Right atrium auricular region (tissue), 2 donors: ENCODE measurements around the gene MAGEB10. TPM values are rescaled to one million over a fixed set of nuclear protein-coding genes. Genes with fewer than 3 reads are reported as not detected.

Experiments used
- DNase-seq: peaks from one replicate; pipeline ENCODE4 v3.0.0-alpha.2; 2019; ENCODE audit warnings: low spot score
- H3K27ac ChIP-seq, 2 donors: fragments of 200-600 bp; sonication (generic); 1 replicate in 1 of 2; 2 replicates in 1 of 2; pipeline ENCODE4 v1.5.1; 2016 to 2019
- H3K27me3 ChIP-seq, 2 donors: fragments of 200-600 bp; sonication (generic); one replicate each; pipeline versions ENCODE4 v1.5.1 to v1.6.0; 2017 to 2019
- H3K36me3 ChIP-seq: fragments of 200-600 bp; sonication (generic); one replicate; pipeline ENCODE4 v1.5.1; 2016
- H3K4me1 ChIP-seq, 2 donors: fragments of 200-600 bp; sonication (generic); one replicate each; pipeline versions ENCODE4 v1.5.1 to v1.6.0; 2017 to 2019
- H3K4me3 ChIP-seq, 2 donors: fragments of 200-600 bp; sonication (generic); 1 replicate in 1 of 2; 2 replicates in 1 of 2; pipeline ENCODE4 v1.5.1; 2017 to 2019; ENCODE audit warnings: mild to moderate bottlenecking in 1 of 2, moderate library complexity in 1 of 2
- H3K9me3 ChIP-seq, 2 donors: fragments of 200-600 bp; sonication (generic); one replicate each; pipeline ENCODE4 v1.5.1; 2019
- CTCF ChIP-seq, 2 donors: fragments of 200-600 bp; sonication (generic); IDR thresholded peaks; one replicate each; pipeline ENCODE4 v1.5.1; 2019; ENCODE audit warnings: antibody characterized with exemption in 2 of 2
- total RNA-seq, 2 donors: library from RNA; depleted of rRNA; stranded (reverse); fragments of >200 nt; gene quantifications; one replicate each; pipeline ENCODE4 v1.1.0, GENCODE V29; 2016

The MAGEB10 gene
- total RNA-seq, 2 donors from 2014 or later, result not detected

DNA sequence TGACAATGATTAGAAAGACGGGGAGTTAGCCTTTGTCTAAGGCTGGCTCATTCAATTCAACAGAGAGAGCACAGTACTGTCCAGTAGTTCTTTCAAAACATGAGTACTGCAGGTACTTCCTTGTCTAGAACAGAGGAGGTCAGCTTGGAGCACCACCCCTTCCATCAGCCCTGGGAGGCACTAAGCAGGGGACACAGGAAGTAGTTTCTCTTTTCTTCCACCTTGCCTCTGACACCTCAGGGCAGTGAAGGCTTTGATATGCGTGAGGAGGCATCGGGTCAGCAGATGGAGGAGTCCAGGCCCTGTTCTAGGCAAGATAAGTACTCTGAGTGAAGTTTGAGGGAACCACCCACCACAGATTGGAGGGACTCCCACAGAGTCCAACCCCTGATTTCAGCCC is 33.1 kb downstream of the MAGEB10 start:
- H3K9me3 ChIP-seq, result no peaks in the 10 kb centered on the region
- no peak for TF ChIP-seq CTCF (IDR thresholded peaks at IDR 0.05)
- no peak for DNase-seq
- no peaks in the 10 kb centered on the region for H3K4me1 ChIP-seq
- no peak overlapping the region for H3K4me3 ChIP-seq
- no peaks in the 10 kb centered on the region for H3K36me3 ChIP-seq
- no peaks in the 10 kb centered on the region for H3K27me3 ChIP-seq
- no peak overlapping the region for H3K27ac ChIP-seq

- Histone ChIP-seq H3K27ac (no peak overlapping the region), H3K36me3 (no peaks in the 10 kb centered on the region), H3K4me1 (no peaks in the 10 kb centered on the region), H3K27me3 (no peaks in the 10 kb centered on the region), H3K4me3 (no peak overlapping the region), H3K9me3 (no peaks in the 10 kb centered on the region)
- TF ChIP-seq CTCF (IDR thresholded peaks at IDR 0.05), result no peak
- no peak for DNase-seq
Observed at GRCh38 chrX:27842859-27843258, 35.1 kb downstream of the MAGEB10 start.

GRCh38 chrX:27860337-27860736 is 52.5 kb downstream of the MAGEB10 start:
- no peak overlapping the region for H3K27ac ChIP-seq
- H3K9me3 ChIP-seq, result no peaks in the 10 kb centered on the region
- no peaks in the 10 kb centered on the region for H3K36me3 ChIP-seq
- no peaks in the 10 kb centered on the region for H3K4me1 ChIP-seq
- DNase-seq, result no peak
- no peak overlapping the region for H3K4me3 ChIP-seq
- no peak for TF ChIP-seq CTCF (IDR thresholded peaks at IDR 0.05)
- no peaks in the 10 kb centered on the region for H3K27me3 ChIP-seq

GRCh38 chrX:27863809-27864208 is 56.0 kb downstream of the MAGEB10 start:
- TF ChIP-seq CTCF (IDR thresholded peaks at IDR 0.05), result no peak
- Histone ChIP-seq H3K27ac (no peak overlapping the region), H3K4me1 (no peaks in the 10 kb centered on the region), H3K27me3 (no peaks in the 10 kb centered on the region), H3K9me3 (no peaks in the 10 kb centered on the region), H3K36me3 (no peaks in the 10 kb centered on the region), H3K4me3 (no peak overlapping the region)
- no peak for DNase-seq

Other genes starting within 250 kb of the MAGEB10 start
- not detected for gene DCAF8L2, start 217.6 kb upstream of the MAGEB10 start, total RNA-seq
- gene DCAF8L1, start 173.5 kb downstream of the MAGEB10 start, total RNA-seq, result not detected